Measurements from ENCODE around the gene CLN5.
A peak's percentile ranks its signal among the peaks of the same experiment; 100 is the strongest.
"Not testable (repeated sequence)": the region's sequence is repeated elsewhere in the genome, so short reads cannot be mapped to it uniquely, and the experiment has no call there.

Gene CLN5

DNA sequence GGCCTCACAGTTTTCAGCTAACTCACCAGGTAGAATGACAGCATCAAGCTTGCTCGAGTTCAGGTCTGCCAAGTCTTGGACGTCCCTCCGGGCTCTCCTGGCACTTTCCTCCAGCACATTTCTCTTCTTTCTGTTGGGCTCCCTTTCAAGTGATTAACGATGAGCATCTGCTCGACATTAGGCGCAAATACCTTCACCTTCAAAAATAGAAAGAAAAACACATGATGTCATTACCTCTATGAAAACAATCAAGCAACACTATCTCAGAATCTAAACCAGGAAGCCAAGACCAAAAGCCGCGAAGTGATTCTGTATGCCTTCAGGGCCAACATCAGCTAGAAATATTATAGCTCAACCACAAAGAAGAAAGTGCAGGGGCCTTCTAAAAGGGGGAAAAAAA is 15.4 kb upstream of the CLN5 start:
- DNase-seq, result no peak

- DNase-seq, result no peak
These were observed 15.0 kb upstream of the CLN5 start for GRCh38 chr13:76976929-76977328.

DNA sequence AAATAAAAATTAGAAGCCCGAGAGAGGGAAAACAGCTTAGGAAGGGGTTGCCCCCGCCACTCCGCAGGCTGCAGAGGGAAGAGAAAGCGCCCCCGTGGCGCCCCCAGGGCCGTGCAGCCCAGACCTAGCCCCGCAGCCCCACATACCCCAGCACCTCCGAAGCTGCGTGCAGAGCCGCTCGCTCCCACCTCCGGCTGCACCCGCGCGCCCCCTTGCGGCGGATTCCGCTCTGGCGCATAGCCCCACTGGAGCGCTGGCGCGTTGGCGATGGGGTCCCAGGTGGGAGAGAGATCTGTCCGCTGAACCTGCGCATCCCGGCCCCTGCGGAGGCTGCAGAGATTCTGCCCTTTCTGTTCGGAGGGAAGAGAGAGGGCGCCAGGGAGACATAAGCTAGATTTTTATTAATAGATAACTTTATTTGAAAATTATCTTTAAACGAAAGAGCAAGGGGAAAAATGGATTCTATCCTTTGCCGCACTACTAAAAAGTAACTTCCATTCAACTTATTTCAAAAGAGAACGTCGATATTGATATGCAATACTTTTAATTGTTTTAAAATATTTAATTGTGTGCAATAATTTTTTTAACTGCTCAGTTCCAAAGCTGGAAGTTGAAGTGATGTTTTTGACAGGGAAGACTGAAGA is 11.7 kb upstream of the CLN5 start:
- peak; percentile 85 for DNase-seq

DNA sequence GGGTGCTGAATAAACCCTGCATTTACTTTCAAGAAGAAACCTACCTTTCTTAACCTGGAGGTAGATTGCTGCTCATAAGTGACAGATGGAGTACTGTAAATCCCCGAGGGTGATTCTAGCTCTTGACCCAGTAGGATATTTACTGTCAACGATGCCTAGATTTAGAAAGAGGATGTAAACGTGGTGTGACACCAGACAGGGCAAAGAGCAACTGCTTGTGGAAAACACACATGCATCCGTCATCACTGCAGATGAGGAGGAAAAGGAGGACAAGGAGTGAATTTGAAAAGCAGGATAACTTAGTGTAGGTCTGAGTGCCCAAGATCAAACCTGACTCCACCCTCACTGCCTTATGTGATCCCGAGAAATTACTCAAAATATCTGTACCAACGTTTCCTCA is 9.8 kb upstream of the CLN5 start:
- no peak for DNase-seq

GRCh38 chr13:76983676-76984075 is 8.2 kb upstream of the CLN5 start:
- DNase-seq, result no peak

DNA sequence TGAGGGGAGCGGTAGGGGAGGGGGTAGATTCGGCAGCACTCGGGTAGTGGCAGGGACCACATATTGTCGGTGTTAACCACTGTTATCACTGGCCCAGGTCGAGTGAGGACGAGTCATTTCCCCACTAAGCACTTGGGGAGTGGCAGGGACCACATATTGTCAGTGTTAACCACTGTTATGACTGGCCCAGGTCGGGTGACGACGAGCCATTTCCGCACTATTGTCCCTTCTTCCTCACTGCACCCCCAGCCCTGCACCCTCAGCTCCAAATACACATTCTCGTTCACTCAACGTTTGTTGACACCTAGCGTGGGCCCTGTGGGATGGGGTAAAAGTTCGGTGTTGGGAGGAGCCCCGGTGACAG is 467 bp upstream of the CLN5 start:
- DNase-seq, result no peak

DNA sequence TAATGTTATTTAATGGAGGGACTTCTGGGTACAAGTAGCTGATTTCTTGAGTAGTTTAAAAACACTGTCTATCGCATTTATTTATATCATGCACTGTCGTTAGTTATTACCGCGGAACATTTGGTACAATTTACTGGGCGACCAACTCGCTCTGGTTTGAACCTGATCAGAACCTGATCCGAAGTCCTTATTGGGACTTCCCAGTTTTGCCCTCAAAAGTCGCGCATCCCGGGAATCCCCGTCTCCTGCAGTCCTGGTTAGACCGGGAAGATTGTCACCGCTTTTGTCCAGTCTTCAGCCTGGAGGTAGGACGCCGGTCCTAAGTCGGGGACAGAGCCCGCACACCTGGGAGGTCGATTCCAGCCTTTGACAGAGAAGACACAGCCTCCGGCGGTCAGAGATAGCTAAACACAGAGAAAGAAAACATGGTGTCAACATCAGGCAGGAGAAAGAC is 694 bp downstream of the CLN5 start:
- no peak for DNase-seq

GRCh38 chr13:76993021-76993420 is 1.1 kb downstream of the CLN5 start:
- no peak for DNase-seq

- no peak for DNase-seq
These were observed 1.6 kb downstream of the CLN5 start for GRCh38 chr13:76993473-76993872.

GRCh38 chr13:76994281-76994680 is 2.4 kb downstream of the CLN5 start:
- no peak for DNase-seq

- no peak for DNase-seq
These were observed 8.6 kb downstream of the CLN5 start for GRCh38 chr13:77000475-77000874.

GRCh38 chr13:77001540-77001939 is 9.7 kb downstream of the CLN5 start:
- DNase-seq, result no peak

DNA sequence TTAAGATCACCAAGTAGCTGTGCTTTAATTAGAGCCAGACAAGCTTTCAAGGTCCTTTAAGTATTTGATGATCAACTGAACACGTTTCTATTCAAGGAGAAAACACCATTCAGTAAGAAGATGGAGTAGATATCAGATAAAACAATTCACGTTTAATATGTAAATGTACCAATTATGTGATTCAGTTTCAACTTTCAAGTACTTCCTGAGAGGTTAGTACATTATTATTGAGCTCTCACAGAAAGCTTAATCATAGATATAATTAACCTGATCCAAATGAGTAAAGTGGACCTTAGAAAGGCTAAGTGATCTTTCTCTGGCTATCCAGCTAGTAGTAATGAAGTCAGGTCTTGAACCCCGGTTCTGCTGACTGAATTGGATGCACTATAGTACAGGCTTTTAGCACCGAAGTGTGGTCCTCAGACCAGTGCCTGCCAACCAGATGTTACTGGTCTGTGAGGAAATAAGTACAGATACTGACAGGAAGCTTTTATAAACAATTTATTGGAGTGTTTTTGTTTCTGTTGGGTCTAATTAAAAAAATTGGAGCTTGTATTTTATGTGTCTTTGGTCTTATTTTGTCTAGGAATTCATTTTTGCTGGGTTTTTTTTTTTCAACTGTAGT is 10.2 kb downstream of the CLN5 start:
- no peak for DNase-seq

- DNase-seq, result no peak
These were observed 10.8 kb downstream of the CLN5 start for GRCh38 chr13:77002590-77003190.

GRCh38 chr13:77008337-77008736 is 16.5 kb downstream of the CLN5 start:
- DNase-seq, result not testable (repeated sequence)

DNA sequence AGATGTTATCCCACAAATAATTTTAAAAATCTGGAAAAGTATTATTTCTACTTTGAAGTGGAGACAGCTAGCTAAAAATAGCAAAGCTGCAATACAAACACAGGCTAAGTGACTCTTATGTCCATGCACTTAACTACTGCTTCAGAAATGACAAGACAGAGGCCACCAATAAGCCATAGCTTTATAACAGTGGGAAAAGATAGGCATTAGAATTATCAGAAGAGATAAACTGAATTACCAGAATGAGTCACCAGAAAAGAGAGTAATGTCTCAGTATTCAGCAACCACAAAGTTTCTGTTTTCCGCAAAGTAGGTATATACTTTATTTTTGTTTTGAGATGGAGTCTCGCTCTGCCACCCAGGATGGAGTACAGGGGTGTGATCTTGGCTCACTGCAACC is 17.1 kb downstream of the CLN5 start:
- DNase-seq, result no peak

DNA sequence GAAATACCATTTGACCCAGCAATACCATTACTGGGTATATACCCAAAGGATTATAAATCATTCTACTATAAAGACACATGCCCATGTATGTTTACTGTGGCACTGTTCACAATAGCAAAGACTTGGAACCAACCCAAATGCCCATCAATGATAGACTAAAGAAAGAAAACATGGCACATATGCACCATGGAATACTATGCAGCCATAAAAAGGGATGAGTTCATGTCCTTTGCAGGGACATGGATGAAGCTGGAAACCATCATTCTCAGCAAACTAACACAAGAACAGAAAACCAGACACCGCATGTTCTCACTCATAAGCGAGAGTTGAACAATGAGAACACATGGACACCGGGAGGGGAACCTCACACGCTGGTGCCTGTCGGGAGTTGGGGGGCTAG is 17.8 kb downstream of the CLN5 start:
- not testable (repeated sequence) for DNase-seq

DNA sequence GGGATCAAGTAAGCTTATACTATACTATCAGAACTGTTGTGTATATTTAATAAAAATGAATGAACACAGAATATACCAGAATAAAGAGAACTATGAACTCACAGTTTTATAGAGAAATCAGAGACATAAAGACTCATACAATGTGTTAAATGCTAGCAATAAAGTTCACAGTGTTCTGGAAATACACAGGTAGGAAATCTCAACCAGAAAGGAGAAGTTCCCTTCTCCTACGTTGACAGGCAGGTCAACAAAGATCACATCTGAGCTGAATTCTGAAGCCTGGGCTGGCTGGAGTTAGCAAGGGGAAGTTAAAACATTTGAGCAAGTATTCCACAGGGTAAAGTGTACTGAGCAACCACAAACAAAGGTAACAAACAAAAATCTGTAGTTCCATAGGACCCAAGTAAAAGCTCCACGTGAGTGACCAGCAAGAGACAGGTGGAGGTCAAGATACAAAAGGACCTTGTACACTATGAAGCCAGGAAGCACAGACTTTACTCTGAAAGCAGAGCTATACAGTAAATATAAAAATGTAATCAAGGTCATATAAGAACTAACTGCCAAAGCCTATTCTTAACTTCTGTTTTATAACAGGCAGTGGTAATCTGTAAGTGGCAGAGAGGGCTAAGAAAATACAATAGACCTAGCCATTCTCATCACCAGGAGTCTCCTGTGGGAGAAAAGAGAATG is 22.1 kb downstream of the CLN5 start:
- DNase-seq, result no peak

GRCh38 chr13:77014906-77015685 is 23.2 kb downstream of the CLN5 start:
- DNase-seq, result no peak

GRCh38 chr13:77016251-77016812 is 24.5 kb downstream of the CLN5 start:
- no peak for DNase-seq

DNA sequence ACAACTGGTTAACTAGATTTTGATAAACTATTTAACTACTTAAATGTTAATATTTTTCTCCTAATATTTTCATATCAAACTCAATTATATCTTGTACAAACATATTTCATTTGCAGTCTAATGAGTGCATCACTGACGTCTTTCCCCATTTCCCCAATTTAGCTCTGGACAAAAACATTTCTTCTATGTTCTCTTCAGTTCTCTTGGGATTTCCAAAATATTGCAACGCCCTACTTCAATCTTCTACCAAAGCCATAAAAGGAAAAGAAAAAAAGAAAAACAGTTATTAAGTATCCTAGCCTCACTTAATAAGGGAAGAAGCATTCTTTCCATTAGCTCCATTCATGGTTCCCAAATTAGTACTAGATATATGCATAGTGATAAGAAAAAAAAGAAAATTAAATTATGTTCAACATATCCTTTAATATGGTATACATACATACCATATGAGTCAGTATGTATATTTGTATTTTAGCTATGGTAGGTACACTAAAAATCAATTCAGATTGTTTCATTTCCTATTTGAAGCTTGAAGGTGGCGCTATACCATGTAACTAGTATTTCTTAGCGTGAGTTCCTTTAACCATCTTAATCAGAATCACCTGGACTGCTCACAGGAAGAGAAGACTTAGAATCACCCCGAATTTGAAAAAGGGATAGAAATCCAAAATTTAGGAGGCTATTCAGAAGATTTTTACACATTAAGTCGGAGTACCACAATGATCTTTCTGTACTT is 25.2 kb downstream of the CLN5 start:
- DNase-seq, result no peak

DNA sequence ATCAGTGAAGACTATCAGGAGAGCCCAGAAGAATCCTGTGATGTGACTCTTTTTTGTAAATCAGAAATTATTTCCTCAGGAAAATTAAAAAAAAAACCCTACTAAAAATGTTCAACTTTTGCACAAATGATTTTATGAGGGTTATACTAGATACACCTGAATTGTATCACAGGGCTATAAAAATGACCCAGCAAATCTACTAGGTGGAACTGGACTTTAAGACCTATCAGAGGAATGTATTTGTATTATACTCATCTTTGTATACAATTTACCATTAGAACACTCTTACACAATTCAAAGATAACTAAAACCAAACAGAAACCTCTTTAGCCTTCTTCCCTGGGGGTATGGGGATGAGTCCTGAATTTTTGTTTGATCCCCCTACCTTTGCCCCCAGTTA is 27.9 kb downstream of the CLN5 start:
- DNase-seq, result no peak
